ENCODE results near the gene SPRR4.

The SPRR4 gene, protein sequence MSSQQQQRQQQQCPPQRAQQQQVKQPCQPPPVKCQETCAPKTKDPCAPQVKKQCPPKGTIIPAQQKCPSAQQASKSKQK

DNA sequence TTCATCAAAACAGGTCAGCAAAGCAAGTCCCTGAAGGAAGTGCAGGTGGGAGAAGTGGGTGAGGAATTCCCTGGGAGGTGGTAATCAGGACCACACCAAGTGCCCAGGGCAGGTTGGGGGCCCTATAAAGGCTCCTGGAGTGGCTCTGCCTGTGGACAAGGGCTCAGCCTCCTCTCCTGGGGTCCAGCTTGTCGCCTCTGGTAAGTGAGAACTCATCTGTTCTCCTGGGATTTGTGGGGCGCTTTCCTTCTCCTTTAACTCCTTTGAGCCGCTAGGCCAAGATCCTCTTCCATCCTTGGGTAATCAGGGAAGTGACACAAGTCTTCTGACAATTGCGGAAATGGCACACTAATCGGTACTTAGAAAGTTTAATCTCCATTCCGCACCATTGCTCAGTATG is at the start of gene SPRR4:
Gene SPRR4, plus strand, starts transcription at position 154 of the 400 bp plus-strand sequence. CDS start 1,243 bp downstream, outside the sequence.
- DNase-seq, result no peak

DNA sequence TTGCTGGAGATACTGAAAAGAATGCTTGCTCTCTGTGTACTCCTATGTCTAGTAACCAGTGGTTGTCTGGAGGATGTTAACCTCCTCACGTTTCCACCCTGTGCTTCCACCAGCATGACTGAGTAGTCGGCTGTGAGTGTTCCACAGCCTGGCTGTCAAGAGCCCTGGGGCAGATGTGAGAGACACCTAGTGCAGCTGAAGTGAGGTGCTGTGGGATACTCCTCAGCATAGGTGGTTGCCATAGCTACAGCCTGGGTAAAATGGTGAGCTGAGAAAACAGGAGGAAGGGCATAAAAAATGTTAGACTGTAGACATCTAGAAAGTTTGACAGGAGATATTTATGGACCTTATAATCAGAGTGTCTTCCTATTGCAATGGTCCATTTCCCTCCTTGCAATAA is 46.3 kb upstream of the SPRR4 start:
- no peak for DNase-seq

DNA sequence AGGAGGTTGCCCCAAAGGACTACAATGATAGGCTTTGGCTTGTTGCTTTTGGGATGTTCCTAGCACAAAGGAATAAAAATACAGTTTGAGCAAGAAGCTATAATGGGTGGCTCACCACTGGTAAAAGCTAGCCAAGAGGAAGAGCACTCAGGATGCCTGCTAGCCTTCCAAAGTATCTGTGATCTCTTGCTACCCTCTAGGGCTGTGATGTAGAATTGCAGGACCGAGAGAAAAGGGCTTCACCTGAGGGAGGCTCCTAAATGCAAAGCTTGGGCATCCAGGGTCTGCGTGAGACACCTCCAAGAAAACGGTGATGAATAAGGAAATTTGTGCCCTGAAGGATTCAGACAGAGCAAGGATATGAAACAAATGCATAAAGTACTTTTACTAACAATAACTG is 44.4 kb upstream of the SPRR4 start:
- DNase-seq, result no peak

DNA sequence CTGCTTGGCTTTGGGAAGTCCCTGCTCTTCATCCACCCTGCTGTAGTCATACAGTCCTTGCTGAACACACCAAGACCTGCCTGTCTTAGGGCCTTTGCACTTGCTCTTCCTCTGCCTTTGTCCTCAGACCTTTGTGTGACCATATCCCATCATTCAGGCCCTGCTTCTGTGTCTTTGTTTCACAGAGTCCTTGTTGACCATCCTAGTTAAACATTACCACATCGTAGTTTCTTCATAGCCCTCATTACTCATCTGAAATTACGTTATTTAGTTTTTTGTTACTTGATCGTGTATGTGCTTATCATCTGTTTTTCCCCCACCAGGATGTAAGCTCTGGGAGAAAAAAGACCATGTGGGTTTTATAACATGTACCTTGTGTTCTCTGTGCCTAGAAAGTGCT is 41.8 kb upstream of the SPRR4 start:
- no peak for DNase-seq

DNA sequence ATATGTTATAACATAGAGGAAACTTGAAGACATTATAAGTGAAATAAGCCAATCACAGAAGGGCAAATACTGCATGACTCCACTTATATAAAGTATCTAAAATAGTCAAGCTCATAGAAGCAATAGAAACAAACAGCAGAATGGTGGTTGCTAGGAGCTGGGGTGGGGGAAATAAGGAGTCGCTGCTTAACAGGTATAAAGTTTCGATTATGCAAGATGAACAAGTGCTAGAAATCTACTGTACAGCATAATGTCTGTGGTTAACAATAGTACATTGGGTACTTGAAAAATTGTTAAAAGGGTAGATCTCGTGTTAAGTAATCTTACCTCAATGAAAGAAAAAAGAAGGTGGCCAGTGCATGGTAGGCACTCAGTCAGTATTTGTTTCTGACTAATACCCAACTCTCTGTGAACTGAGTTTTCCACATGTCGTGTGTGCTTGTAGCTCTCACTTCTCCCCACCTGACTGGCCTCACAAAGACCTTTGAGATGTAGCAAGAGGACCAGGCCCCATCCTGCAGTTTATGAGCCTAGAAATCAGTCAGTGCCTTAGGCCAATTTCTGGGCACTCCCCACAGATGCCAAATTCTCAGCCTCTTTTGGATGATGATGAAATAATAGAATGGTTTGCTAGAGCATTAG is 38.2 kb upstream of the SPRR4 start:
- no peak for DNase-seq

DNA sequence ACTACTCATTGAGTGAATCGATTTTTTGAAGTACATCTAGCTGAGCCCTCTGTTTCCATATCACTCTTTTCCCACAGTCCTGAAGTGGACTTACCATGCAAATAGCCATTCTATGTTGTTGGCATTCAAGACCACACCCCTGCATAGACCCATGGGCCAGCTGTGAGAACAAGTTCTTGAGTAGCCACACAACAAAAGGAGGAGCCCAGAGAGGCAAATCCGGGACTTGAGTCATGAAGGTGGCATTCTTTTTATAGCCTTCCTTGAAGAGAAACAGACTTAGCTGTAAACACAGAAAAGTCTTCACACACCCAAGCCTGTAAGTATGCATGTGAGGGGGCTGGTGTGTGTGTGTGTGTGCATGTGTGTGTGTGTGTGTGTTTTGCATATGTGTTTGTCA is 37.3 kb upstream of the SPRR4 start:
- no peak for DNase-seq

DNA sequence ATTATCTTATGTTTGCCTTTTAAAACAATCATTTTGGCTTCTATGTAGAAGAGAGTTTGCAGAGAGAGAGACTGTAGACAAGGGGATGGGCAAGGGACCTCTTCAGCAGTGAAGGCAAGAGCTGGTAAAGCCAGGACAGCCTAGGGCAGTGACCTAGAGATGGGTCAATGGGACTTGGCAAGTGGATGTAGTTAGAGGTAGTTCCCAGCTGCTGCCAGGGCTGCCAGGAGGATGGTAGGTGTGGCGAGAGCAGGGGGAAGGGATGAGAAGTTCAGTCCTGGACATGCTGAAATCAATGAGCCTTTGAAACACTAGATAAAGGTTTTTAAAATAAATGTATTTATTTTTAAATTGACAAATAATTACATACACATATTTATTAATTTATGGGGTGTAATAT is 29.8 kb upstream of the SPRR4 start:
- no peak for DNase-seq

DNA sequence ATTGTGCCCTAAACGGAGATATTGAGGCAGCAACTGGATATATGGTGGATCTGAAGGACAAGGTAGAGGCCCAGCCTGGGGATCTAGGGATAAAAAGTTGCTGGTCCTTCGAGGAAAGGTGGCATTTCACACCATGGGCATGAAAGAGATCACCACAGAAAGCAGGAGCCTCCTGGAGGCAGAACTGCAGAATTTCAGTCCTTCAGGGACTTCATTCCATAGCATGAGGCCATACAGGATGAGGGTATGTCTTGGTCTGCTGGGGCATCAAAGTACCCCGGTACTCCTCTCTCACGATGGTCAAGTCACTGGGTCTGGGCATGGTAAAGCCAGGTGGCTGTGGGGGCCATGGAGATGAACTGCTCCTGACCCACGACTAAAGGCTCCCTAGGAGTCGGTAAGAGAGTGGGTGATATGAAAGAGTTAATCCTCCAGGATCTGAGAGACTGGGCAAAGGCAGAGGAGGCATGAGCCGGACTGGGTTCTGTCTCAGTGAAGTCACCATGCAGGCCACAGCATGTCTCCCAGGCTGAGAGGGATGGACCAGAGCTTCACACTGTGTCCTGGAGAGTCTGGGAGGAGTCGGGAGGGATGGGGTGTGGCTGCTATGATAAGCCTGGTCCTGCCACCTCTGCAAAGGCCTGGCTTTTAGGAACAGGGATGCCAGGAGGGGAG is 29.3 kb upstream of the SPRR4 start:
- DNase-seq, result no peak

DNA sequence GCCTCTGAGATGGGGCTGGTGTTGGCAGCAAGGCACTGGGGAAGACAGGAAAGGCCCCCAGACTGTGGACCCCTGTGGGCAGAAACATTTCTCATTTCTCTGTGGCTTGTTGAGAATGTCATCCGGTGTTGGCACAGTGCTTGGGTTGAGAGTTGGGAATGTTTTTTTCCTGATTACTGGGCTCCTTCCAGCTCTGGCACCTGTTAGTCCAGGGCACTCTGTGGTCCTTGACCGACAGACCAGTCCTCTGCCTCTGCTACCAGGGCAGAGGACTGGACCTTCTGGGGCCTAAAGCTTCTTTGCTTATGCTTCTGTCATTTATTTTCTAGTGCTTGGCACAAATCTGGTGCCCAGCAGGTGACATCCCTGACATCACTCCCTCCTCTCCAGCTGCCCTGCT is 28.3 kb upstream of the SPRR4 start:
- DNase-seq, result no peak

DNA sequence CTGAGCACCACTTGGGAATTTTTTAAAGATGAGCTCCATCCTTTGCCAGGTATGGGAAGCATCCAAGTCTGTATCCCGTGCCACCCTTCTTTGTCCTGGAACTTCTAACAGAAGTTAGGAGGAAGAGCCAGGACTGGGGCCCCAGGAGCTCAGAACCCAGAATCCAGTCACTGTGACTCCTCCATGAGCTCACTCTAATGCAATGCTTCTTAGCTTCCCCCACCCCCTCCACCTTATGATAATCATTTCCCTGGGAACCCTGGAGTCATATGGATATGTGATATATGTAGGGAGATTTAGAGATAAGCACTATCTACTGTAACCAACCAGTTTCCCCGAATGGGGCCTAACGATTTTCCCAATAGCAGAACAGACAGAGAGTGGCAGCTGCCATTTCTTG is 24.2 kb upstream of the SPRR4 start:
- DNase-seq, result no peak

DNA sequence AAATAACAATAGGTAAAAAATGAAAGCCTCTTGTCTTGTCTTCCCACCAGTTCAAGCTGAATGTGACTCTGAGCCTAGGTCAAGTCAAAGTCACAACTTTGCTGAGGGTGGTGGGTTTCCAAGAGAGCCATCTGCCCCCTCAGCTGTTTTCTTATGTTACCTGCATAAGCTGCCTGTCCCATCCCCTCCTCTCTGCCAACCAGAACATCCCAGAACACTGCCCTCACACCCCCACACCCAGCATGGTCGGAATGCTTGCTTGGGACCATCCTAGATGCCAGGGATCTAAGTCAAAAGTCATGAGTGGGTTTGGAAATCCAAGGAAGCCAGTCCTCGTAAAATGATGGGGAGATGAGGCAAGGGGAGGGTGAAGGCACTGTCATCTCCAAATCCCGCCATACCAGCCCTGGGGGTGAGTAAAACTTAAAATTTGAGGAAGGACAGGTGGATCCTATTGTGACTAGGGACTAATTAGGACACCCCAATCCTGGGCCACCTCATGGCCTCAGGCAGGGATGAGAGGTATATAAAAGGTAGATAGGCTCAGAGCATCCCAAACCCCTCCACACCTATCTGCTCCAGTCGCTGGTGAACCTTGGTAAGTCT is 23.7 kb upstream of the SPRR4 start, which contains the start of gene SPRR5:
Gene SPRR5, plus strand, starts transcription at position 556 of the 606 bp plus-strand sequence. CDS start 1,349 bp downstream, outside the sequence.
- DNase-seq, result no peak

DNA sequence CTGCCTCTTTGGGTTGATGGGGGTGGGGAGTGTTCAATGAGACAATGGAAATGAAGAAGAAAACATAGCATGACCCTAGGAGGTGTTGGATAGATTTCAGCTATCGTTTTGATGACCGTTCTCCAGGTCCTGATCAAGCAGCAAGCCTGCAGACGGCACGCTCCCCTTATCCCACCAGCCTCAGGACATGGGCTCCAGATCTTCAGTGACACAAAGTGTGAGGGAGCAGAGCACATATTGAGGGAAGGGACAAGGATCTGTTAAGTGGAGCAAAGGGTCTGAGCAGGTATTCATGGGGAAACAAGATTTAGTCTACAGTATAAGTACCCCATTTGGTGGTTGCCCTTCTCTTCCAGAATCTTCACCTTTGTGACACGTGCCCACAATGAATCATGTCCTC is 18.7 kb upstream of the SPRR4 start:
- DNase-seq, result no peak

DNA sequence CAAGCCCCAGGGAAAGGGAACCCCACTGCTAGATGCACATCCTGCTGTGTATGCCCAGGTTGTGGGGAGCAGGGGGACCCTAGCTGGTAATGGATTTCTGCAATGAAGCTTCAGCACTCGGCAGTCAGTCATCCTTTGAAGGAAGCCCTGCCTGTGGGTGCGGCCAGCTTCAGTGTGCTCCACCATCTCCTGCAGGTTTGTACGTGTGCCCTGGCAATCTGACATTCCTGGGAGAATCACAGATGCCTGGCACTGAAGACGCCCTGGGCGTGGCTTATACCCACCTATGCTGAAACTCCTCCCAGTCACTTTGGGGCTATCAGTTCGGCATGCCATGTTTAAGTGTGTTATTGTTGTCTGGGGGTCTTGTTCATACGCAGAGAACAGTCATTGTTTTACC is 16.7 kb upstream of the SPRR4 start:
- DNase-seq, result no peak

DNA sequence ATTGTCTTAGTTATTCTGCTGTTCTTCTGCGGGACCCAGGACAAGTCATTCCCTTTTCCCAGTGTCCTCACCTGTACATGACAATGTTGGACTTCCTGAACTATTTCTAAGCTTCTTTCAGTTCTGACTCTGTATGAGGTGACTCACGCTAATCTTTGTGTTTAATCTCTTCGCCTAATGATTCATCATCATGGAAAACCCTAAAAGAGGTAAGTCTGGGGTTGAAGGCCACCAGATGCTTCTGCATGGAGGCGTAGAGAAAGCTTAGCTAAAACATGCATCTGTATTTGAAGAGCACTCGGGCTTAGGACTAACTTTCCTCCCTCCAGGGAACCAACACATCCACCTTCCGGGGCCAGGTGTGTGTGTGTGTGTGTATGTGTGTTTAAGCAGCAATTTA is 16.0 kb upstream of the SPRR4 start:
- no peak for DNase-seq

DNA sequence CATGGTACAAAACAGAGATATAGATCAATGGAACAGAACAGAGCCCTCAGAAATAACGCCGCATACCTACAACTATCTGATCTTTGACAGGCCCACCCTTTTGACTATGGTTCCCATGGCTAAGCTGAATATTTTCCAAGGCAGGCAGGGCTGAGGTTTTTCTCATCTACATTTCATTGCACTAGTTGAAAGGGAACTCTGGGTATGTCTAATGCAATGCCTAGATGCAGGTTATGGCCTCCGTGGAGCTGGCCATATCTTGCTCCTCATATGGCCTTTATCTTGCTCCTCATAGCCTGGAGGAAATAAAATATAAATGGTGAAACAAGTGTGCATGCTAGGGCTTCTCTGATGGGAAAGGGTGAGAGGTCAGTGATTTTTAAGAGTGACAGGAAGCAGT is 12.9 kb upstream of the SPRR4 start:
- DNase-seq, result no peak

DNA sequence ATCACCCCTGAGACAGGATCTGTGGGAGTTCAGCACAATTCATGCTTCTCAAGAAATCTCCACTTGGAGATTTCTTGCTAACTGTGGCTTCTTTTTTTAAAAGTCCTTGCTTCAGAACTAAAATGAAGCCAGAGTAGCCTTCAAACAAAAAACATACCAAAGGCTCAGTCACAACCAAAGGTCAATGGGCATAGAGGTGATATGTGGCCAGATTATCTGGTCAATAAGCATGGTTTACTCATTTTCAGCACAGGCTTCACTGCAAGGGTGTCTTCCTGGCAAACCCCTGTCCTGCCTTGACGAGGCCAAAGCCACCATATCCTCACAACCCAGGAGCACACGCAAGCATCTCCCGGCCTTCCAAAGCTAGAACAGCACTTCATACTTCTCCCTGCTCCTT is 11.2 kb upstream of the SPRR4 start:
- DNase-seq, result no peak

DNA sequence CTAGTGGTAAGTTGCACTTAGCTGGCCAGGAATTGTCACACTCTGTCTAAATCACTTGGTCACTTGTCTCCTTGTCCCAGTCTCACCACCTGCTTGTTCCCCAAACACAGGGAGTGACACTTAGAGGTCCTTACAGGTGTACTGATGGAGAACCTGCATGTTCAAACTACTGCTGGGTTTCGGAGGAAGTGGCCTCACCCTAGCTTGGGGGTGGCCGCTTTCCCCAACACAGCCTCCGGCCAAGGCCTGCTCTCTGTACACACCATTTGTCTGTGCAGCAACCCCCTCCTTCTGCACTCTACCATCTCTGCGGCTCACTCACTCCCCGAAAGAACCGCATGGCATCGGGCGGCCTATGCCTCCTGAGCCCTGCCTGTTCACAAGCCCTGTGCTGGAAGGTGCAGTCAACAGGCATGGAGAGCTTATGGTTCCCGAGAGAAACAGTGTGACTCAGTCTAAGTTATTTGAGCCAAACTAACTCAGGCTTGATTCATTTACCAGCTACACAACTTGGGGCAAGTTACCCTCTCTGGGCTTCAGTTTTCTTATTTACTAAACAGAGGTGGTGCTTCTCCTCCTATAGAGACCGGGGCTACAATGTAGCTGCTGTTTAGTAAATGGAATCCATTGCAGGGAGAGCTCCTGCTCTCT is 10.5 kb upstream of the SPRR4 start:
- no peak for DNase-seq

DNA sequence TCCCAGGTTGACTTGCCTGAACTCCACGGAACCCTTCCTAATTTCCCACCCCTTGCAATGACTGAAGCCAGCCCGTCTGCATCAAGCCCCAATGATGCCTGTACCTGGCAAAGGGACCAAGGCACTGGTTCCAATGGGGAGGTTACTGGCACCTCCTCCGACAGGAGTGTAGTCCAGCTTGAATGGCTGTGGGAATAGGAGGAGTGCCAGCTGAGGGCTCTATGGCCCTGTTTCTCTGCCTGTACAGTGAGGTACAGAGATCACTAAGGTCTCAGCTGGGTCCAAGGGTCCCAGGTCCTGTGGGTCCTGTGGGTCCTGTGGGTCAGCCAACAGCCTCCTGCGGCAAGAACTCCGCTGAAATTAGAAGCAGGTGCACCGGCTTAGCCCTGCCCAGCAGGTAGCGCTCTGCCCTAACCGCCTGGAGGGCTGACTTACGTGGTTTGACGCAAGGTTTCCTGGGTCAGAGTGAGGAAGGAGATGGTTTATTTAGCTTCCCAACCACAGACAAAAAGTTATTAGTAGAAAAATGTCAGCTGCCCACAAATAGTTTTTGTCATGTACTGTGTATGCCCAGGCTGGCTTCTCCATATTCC is 9.9 kb upstream of the SPRR4 start:
- no peak for DNase-seq

DNA sequence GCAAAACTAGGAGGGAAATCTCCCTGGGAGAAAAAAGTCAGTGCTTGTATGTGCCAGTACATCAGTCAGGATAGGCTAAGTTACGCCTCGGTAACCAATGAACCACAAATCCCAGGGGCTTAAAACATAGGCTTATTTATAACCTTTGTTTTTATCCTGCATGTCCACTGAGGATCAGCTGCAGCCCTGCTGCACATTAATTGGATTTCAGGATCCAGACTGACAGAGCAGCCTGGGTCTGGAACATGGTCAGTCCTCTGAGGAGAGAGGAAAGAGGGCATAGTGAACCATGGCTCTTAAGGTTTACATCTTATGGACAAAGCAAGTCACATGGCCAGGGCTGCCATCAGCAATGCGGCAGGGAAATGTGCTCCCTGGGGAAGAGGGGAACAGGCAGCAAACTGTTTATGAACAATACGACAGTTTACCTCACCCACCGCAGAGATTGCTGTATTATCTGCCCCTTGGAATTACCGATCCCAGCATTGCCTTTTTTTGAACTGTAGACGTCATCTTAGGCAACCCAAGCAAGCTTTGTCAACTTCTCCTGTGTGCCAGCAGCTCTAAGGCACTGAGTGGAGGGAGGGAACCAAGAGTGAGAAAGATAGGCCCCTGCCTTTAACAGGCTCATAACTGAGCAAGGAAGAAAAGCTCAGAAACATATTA is 9.1 kb upstream of the SPRR4 start:
- no peak for DNase-seq

DNA sequence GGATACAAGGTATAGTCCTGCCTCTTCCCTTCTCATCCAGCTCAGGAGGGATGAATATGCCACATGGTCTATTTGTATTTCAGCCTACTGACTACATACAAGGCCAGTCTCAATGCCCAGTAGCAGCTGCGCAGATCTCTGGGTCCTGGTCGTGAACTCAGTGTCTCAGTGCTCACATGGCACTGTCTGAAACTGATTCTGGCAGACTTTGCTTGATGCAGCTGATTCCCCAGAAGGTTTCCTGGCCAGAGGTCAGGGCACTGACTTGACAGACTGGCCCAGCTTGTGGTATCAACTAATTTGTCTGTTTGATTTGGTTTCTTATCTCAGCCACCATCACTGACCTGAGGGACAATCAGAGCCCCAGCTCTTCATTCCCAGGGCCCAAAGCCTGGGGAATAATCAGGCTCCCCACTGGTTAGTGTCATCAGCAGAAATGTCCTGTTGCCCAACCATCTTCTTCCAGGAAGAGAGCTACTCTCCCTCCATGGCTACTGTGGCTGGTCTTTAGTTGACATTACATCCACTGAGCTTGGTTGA is 7.5 kb upstream of the SPRR4 start:
- no peak for DNase-seq

DNA sequence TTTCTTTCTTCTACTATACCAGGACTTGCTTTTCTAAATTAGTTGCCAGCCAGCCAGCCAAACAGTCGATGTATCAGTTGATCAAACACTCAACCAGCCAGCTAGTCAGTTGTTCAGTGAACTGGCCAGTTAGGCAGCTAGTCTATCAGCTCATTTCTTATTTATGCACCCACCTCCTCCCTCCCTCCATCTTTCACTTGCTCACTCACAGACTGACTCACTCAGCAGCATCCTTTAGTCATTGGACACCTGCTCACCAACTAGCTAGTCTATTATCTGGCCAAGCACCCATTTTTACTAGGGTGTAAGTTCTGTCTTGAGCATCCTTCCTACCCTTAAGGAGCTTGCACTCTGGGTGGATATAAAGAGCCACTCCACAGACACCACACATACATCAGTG is 5.9 kb upstream of the SPRR4 start:
- DNase-seq, result no peak

DNA sequence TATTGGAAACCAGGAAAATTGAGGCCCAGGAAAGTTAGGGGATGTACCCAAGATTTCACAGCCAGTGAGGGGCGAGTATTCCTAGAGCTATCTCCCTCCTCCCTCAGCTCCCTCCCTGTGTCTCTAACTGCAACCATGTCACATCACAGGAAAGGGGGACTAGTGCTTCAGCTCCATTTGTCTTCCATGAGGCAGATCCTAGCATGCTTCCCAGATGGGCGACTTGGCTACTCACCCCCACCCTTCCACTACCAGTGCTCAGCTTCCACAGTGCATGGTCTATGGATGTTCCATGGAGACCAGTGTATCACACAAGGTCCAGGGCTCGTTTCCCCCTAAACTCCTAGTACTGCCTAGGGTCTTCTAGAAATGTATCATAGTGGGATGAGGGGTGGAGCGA is 4.6 kb upstream of the SPRR4 start:
- DNase-seq, result no peak

DNA sequence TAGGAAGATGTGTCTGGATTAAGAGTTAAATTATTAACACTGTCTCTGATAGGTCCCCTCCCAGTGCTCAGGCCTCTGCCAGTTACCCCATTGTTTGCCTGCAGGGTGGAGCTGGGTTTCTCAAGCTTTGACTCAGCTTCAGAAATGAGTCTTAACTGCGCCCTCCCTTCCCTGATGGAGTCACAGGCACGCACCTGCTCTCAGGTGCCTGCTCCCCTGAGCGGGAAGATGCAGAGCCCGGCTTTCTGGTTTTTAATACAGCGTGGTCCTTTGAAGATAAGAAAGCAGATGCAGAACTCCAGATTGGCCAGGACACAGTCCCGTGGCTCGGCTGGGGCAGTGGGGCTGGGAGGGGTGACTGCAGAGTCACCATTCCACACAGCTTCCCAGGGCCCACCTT is 3.2 kb upstream of the SPRR4 start:
- DNase-seq, result no peak
